ENCODE results near the gene ORAI3. TPM values are rescaled to one million over a fixed set of nuclear protein-coding genes. Genes with fewer than 3 reads are reported as not detected.
"Not testable (repeated sequence)": the region's sequence is repeated elsewhere in the genome, so short reads cannot be mapped to it uniquely, and the experiment has no call there.

Gene ORAI3
- total and polyA plus RNA-seq, 2 experiments from 2014 or later, result 31.6 to 36.1 TPM

- no peak for DNase-seq
Measured at GRCh38 chr16:30931068-30931650, 17.7 kb upstream of the ORAI3 start.

DNA sequence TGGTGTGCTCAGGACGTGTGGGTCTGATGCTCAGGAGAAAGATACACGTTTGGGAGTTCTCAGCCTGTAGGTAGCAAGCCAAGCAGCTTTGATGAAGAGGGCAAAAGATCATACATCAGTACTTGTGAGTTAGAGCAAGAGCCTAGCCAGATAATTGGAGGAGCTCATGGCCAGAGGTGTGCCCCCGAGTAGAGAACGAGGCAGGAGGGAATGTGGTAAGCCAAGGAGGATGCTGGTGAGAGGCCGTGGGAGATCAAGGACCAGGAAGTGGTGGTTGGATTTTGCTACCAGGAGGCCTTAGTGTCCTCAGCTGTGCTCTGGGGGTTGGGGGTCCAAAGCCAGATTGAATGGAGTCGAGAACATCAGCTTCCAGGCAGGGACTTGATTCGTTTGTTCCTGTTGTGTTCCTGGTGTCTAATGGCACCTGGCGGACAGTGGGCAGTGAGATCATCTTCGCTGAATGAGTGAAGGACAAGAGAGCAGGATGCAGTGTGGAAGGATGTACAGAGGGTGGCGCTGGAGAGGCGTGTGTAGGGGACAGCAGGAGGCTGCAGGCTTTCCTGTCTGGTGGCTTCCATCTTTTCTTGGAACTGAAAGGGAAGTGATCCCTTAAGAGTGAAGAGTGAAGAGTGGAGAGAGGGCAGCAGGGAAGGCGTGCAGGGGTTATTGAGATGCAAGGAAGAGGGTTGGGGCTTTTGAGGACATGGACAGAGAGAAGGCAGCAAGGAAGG, 13.9 kb upstream of the ORAI3 start:
- H3K36me3 ChIP-seq (ENCODE audit: low read depth), result no peaks in the 10 kb centered on the region
- H4K20me1 ChIP-seq (ENCODE audit: insufficient read depth), result no peaks in the 10 kb centered on the region
- H3K4me1 ChIP-seq (ENCODE audit: insufficient read depth), result peaks cover 2% of the 10 kb centered on the region; the same call in 1 of the 2 replicates
- no peak overlapping the region for H3K27ac ChIP-seq
- no peak overlapping the region for H3K4me3 ChIP-seq
- no peaks in the 10 kb centered on the region for H3K9me3 ChIP-seq (ENCODE audit: low read depth)
- H3K79me2 ChIP-seq (ENCODE audit: insufficient read depth), result no peaks in the 10 kb centered on the region; the same call in 1 of the 2 replicates
- no peaks in the 10 kb centered on the region for H3K9me2 ChIP-seq (ENCODE audit: insufficient read depth)
- no peaks in the 10 kb centered on the region for H3K27me3 ChIP-seq (replicated peaks; ENCODE audit: insufficient read depth)
- 60 to 67% methylated on average over 12 of the region's 12 CpGs for WGBS, 2 experiments (ENCODE audit: low coverage in 1 of 2, low lambda C conversion rate in 2 of 2, missing lambda C conversion rate in 2 of 2)
- H2AFZ ChIP-seq, result no peak overlapping the region
- DNase-seq, result peak; percentile 70
- H3K9ac ChIP-seq, result no peak overlapping the region
- H3K4me2 ChIP-seq (ENCODE audit: unreplicated experiment), result no peak overlapping the region
- peaks cover 14% of the 10 kb centered on the region; the same call in 1 of the 2 replicates for H3F3A ChIP-seq (ENCODE audit: insufficient read depth)
- TF ChIP-seq EZH2phosphoT487 (IDR thresholded peaks at IDR 0.05; ENCODE audit: insufficient read depth, low read depth), result no peak
- TF ChIP-seq EZH2 (IDR thresholded peaks at IDR 0.05; ENCODE audit: insufficient read depth, poor library complexity, severe bottlenecking), result no peak
- in situ Hi-C loops (cut with MboI), result no loop called here

More at GRCh38 chr16:30931068-30931650, 17.7 kb upstream of the ORAI3 start:
- Histone ChIP-seq H3K9ac (no peak overlapping the region), H3K4me2 (ENCODE audit: unreplicated experiment) (no peak overlapping the region), H3K4me3 (no peak overlapping the region), H3K9me2 (ENCODE audit: insufficient read depth) (no peaks in the 10 kb centered on the region), H2AFZ (no peak overlapping the region), H3K27ac (no peak overlapping the region), H3K27me3 (replicated peaks; ENCODE audit: insufficient read depth) (no peaks in the 10 kb centered on the region), H3K9me3 (ENCODE audit: low read depth) (no peaks in the 10 kb centered on the region), H4K20me1 (ENCODE audit: insufficient read depth) (no peaks in the 10 kb centered on the region), H3K79me2 (ENCODE audit: insufficient read depth) (no peaks in the 10 kb centered on the region), H3K36me3 (ENCODE audit: low read depth) (no peaks in the 10 kb centered on the region), H3K4me1 (ENCODE audit: insufficient read depth) (no peaks in the 10 kb centered on the region), H3F3A (ENCODE audit: insufficient read depth) (no peaks in the 10 kb centered on the region)
- TF ChIP-seq EZH2 (IDR thresholded peaks at IDR 0.05; ENCODE audit: insufficient read depth, poor library complexity, severe bottlenecking) (no peak), EZH2phosphoT487 (IDR thresholded peaks at IDR 0.05; ENCODE audit: insufficient read depth, low read depth) (no peak)
- 78 to 85% methylated on average over 12 of the region's 12 CpGs for WGBS, 2 experiments (ENCODE audit: low coverage in 1 of 2, low lambda C conversion rate in 2 of 2, missing lambda C conversion rate in 2 of 2)
- in situ Hi-C loops (cut with MboI), result no loop called here

DNA sequence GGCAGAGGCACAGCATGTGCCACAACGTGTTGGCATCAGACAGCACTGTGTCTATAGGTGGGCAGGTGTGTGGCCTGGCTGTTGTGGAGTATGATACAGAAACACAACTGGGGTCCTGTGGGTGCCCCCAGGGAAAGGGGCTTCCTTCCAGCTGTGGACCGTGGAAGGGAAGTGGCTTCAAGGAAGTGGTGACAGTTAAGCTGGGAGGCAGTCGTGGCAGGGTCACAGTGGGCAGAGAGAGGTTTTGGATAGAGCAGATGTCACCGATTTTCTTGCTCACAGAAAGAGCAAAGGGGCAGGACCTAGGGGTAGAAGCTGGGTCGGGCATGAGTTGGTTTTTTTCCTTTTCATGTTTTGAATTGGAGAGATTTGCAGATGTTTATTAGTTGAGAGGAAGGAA, 11.2 kb upstream of the ORAI3 start:
- H3K36me3 ChIP-seq (ENCODE audit: low read depth), result 0 out of 2 replicates have a peak, but pooled peaks cover under 1% of the 10 kb centered on the region
- H3K9ac ChIP-seq, result peak overlapping the region; percentile 38; the same call in 1 of the 2 replicates
- peak overlapping the region; percentile 62 for H3K27ac ChIP-seq
- H3K4me2 ChIP-seq (ENCODE audit: unreplicated experiment), result no peak overlapping the region
- in situ Hi-C loops (cut with MboI), result no loop called here
- H3K9me2 ChIP-seq (ENCODE audit: insufficient read depth), result no peaks in the 10 kb centered on the region
- H3K4me3 ChIP-seq, result no peak overlapping the region
- TF ChIP-seq EZH2phosphoT487 (IDR thresholded peaks at IDR 0.05; ENCODE audit: insufficient read depth, low read depth) (no peak), EZH2 (IDR thresholded peaks at IDR 0.05; ENCODE audit: insufficient read depth, poor library complexity, severe bottlenecking) (no peak)
- peaks cover 11% of the 10 kb centered on the region for H3K79me2 ChIP-seq (ENCODE audit: insufficient read depth)
- H3F3A ChIP-seq (ENCODE audit: insufficient read depth), result peaks cover 14% of the 10 kb centered on the region; the same call in 1 of the 2 replicates
- peaks cover 8% of the 10 kb centered on the region for H3K4me1 ChIP-seq (ENCODE audit: insufficient read depth)
- WGBS, 2 experiments (ENCODE audit: low coverage in 1 of 2, low lambda C conversion rate in 2 of 2, missing lambda C conversion rate in 2 of 2), result 59 to 64% methylated on average over 5 of the region's 5 CpGs
- DNase-seq, result no peak
- H3K27me3 ChIP-seq (replicated peaks; ENCODE audit: insufficient read depth), result no peaks in the 10 kb centered on the region
- no peak overlapping the region for H2AFZ ChIP-seq
- no peaks in the 10 kb centered on the region for H3K9me3 ChIP-seq (ENCODE audit: low read depth)
- no peaks in the 10 kb centered on the region for H4K20me1 ChIP-seq (ENCODE audit: insufficient read depth)

GRCh38 chr16:30939571-30939970, 9.3 kb upstream of the ORAI3 start:
- H3K9ac ChIP-seq; H3K4me1 ChIP-seq (ENCODE audit: insufficient read depth); H3K27me3 ChIP-seq (replicated peaks; ENCODE audit: insufficient read depth); H3K9me3 ChIP-seq (ENCODE audit: low read depth); DNase-seq; in situ Hi-C loops (cut with MboI); H3K4me3 ChIP-seq; H3K4me2 ChIP-seq (ENCODE audit: unreplicated experiment); H3K36me3 ChIP-seq (ENCODE audit: low read depth); H3K9me2 ChIP-seq (ENCODE audit: insufficient read depth); H4K20me1 ChIP-seq (ENCODE audit: insufficient read depth); H2AFZ ChIP-seq: not testable (repeated sequence)
- Histone ChIP-seq H3K79me2 (ENCODE audit: insufficient read depth) (peaks cover 15% of the 10 kb centered on the region), H3K27ac (peak overlapping the region; percentile 69), H3F3A (ENCODE audit: insufficient read depth) (peaks cover 14% of the 10 kb centered on the region; the same call in 1 of the 2 replicates)
- WGBS, 2 experiments (ENCODE audit: low coverage in 1 of 2, low lambda C conversion rate in 2 of 2, missing lambda C conversion rate in 2 of 2), result 92 to 94% methylated on average over 8 of the region's 8 CpGs

All from GM23248 (cell line).